22Rv1 (cell line): ENCODE data around the gene SSBP2.

Source experiments
- ZFX ChIP-seq: fragments of 450-650 bp; IDR thresholded peaks from 2 replicates; pipeline ENCODE4 v1.6.1; 2017; ENCODE audit warnings: antibody characterized with exemption, borderline replicate concordance
- TF ChIP-seq, protein P1 (sequence below): fragments of 450-650 bp; IDR thresholded peaks from 2 replicates; pipeline ENCODE4 v1.5.1; 2017; ENCODE audit warnings: mild to moderate bottlenecking

DNA sequence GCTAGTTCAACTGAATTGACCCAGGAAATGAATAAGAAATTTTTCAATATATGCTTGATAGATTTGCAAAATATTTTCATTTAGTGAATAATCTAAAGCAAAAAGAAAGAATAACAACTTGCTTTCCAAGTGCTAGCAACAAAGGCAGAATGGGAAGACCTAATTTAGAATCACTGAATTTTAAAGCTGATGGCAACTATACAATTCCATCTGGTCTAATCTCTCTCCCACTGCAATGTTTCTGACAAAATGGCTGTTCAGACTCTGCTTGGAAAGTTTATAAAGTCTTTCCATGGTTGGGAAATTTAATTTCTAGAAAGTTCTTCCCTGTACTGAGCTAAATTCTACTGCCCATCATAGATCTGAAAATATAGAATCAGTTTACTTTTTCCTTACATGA lies 281.2 kb downstream of the SSBP2 start:
- TF ChIP-seq, protein P1, sequence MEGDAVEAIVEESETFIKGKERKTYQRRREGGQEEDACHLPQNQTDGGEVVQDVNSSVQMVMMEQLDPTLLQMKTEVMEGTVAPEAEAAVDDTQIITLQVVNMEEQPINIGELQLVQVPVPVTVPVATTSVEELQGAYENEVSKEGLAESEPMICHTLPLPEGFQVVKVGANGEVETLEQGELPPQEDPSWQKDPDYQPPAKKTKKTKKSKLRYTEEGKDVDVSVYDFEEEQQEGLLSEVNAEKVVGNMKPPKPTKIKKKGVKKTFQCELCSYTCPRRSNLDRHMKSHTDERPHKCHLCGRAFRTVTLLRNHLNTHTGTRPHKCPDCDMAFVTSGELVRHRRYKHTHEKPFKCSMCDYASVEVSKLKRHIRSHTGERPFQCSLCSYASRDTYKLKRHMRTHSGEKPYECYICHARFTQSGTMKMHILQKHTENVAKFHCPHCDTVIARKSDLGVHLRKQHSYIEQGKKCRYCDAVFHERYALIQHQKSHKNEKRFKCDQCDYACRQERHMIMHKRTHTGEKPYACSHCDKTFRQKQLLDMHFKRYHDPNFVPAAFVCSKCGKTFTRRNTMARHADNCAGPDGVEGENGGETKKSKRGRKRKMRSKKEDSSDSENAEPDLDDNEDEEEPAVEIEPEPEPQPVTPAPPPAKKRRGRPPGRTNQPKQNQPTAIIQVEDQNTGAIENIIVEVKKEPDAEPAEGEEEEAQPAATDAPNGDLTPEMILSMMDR: no peak
- no peak for TF ChIP-seq ZFX
